ENCODE measurements around the gene PHACTR1. TPM values are rescaled to one million over a fixed set of nuclear protein-coding genes. Genes with fewer than 3 reads are reported as not detected.

Gene PHACTR1
- total RNA-seq, 1 donor from 2014 or later = 0.49 TPM

GRCh38 chr6:12968839-12969558 is 252.4 kb downstream of the PHACTR1 start:
- Histone ChIP-seq H3K27me3 (no peaks in the 10 kb centered on the region), H3K4me3 (no peak overlapping the region), H3K4me1 (no peaks in the 10 kb centered on the region), H3K9me3 (no peaks in the 10 kb centered on the region), H3K36me3 (no peaks in the 10 kb centered on the region), H3K27ac (no peak overlapping the region)
- intact Hi-C loops (cut with DNase I) = no loop called here
- TF ChIP-seq POLR2A (IDR thresholded peaks at IDR 0.05) (no peak), POLR2AphosphoS5 (IDR thresholded peaks at IDR 0.05; ENCODE audit: insufficient read depth in 1 of 2, low read depth in 1 of 2) (no peak)
- no peak for DNase-seq (ENCODE audit: extremely low spot score in 2 of 2)

- no peaks in the 10 kb centered on the region for H3K4me1 ChIP-seq
- no peaks in the 10 kb centered on the region for H3K9me3 ChIP-seq
- TF ChIP-seq POLR2A (IDR thresholded peaks at IDR 0.05) = no peak
- no peak for TF ChIP-seq POLR2AphosphoS5 (IDR thresholded peaks at IDR 0.05; ENCODE audit: insufficient read depth in 1 of 2, low read depth in 1 of 2)
- TF ChIP-seq CTCF (IDR thresholded peaks at IDR 0.05) = no peak
- no peaks in the 10 kb centered on the region for H3K36me3 ChIP-seq
- intact Hi-C loops (cut with DNase I) = no loop called here
- no peak overlapping the region for H3K27ac ChIP-seq
- DNase-seq (ENCODE audit: extremely low spot score in 2 of 2) = no peak
- H3K27me3 ChIP-seq = no peaks in the 10 kb centered on the region
- no peak overlapping the region for H3K4me3 ChIP-seq
Observed at GRCh38 chr6:12969966-12970365, 253.4 kb downstream of the PHACTR1 start.

- no peak for TF ChIP-seq POLR2A (IDR thresholded peaks at IDR 0.05)
- no peak for TF ChIP-seq POLR2AphosphoS5 (IDR thresholded peaks at IDR 0.05; ENCODE audit: insufficient read depth in 1 of 2, low read depth in 1 of 2)
- no peak for TF ChIP-seq CTCF (IDR thresholded peaks at IDR 0.05)
- Histone ChIP-seq H3K4me1 (no peaks in the 10 kb centered on the region), H3K27ac (no peak overlapping the region), H3K27me3 (no peaks in the 10 kb centered on the region), H3K36me3 (no peaks in the 10 kb centered on the region), H3K9me3 (no peaks in the 10 kb centered on the region), H3K4me3 (no peak overlapping the region)
- intact Hi-C loops (cut with DNase I) = no loop called here
- DNase-seq (ENCODE audit: extremely low spot score in 2 of 2) = no peak
Observed at GRCh38 chr6:12973386-12973785, 256.8 kb downstream of the PHACTR1 start.

- Histone ChIP-seq H3K4me1 (no peaks in the 10 kb centered on the region), H3K27me3 (no peaks in the 10 kb centered on the region), H3K4me3 (no peak overlapping the region), H3K36me3 (no peaks in the 10 kb centered on the region), H3K9me3 (no peaks in the 10 kb centered on the region), H3K27ac (no peak overlapping the region)
- TF ChIP-seq POLR2A (IDR thresholded peaks at IDR 0.05) (no peak), CTCF (IDR thresholded peaks at IDR 0.05) (no peak), POLR2AphosphoS5 (IDR thresholded peaks at IDR 0.05; ENCODE audit: insufficient read depth in 1 of 2, low read depth in 1 of 2) (no peak)
- DNase-seq (ENCODE audit: extremely low spot score in 2 of 2) = no peak
- intact Hi-C loops (cut with DNase I) = no loop called here
Observed at GRCh38 chr6:12974551-12974950, 258.0 kb downstream of the PHACTR1 start.

- intact Hi-C loops (cut with DNase I) = no loop called here
- no peaks in the 10 kb centered on the region for H3K9me3 ChIP-seq
- no peak for TF ChIP-seq CTCF (IDR thresholded peaks at IDR 0.05)
- no peak for TF ChIP-seq POLR2A (IDR thresholded peaks at IDR 0.05)
- TF ChIP-seq POLR2AphosphoS5 (IDR thresholded peaks at IDR 0.05; ENCODE audit: insufficient read depth in 1 of 2, low read depth in 1 of 2) = no peak
- no peaks in the 10 kb centered on the region for H3K36me3 ChIP-seq
- no peak overlapping the region for H3K27ac ChIP-seq
- DNase-seq (ENCODE audit: extremely low spot score in 2 of 2) = no peak
- H3K27me3 ChIP-seq = no peaks in the 10 kb centered on the region
- no peak overlapping the region for H3K4me3 ChIP-seq
- H3K4me1 ChIP-seq = no peaks in the 10 kb centered on the region
Observed at GRCh38 chr6:12976366-12976765, 259.8 kb downstream of the PHACTR1 start.
